ENCODE data around the gene WEE1.

WEE1 gene

GRCh38 chr11:9528573-9529333 lies 44.7 kb upstream of the WEE1 start:
- no peak overlapping the region for H3K27ac ChIP-seq
- TF ChIP-seq CTCF (IDR thresholded peaks at IDR 0.05; ENCODE audit: low read depth, low read length, missing control alignments) = no peak
- no peaks in the 10 kb centered on the region for H3K27me3 ChIP-seq (replicated peaks)
- H3K4me3 ChIP-seq (ENCODE audit: low read depth, low read length) = no peak overlapping the region
- in situ Hi-C loops (cut with HindIII; ENCODE audit: low pct_ligation_motif_present, low sequenced_read_pairs) = no loop called here
- no peak for DNase-seq
- H3K36me3 ChIP-seq (replicated peaks) = no peaks in the 10 kb centered on the region

- in situ Hi-C loops (cut with HindIII; ENCODE audit: low pct_ligation_motif_present, low sequenced_read_pairs) = no loop called here
- DNase-seq = no peak
- no peak overlapping the region for H3K4me3 ChIP-seq (ENCODE audit: low read depth, low read length)
- no peak overlapping the region for H3K27ac ChIP-seq
- H3K36me3 ChIP-seq (replicated peaks) = no peaks in the 10 kb centered on the region
- TF ChIP-seq CTCF (IDR thresholded peaks at IDR 0.05; ENCODE audit: low read depth, low read length, missing control alignments) = no peak
- no peaks in the 10 kb centered on the region for H3K27me3 ChIP-seq (replicated peaks)
Measured at GRCh38 chr11:9529334-9529650, 44.2 kb upstream of the WEE1 start.

GRCh38 chr11:9530020-9530621 lies 43.3 kb upstream of the WEE1 start:
- no peak for DNase-seq
- H3K36me3 ChIP-seq (replicated peaks) = no peaks in the 10 kb centered on the region
- in situ Hi-C loops (cut with HindIII; ENCODE audit: low pct_ligation_motif_present, low sequenced_read_pairs) = no loop called here
- no peak for TF ChIP-seq CTCF (IDR thresholded peaks at IDR 0.05; ENCODE audit: low read depth, low read length, missing control alignments)
- no peaks in the 10 kb centered on the region for H3K27me3 ChIP-seq (replicated peaks)
- H3K27ac ChIP-seq = no peak overlapping the region
- no peak overlapping the region for H3K4me3 ChIP-seq (ENCODE audit: low read depth, low read length)

- DNase-seq = no peak
- in situ Hi-C loops (cut with HindIII; ENCODE audit: low pct_ligation_motif_present, low sequenced_read_pairs) = no loop called here
- Histone ChIP-seq H3K36me3 (replicated peaks) (no peaks in the 10 kb centered on the region), H3K27me3 (replicated peaks) (no peaks in the 10 kb centered on the region), H3K4me3 (ENCODE audit: low read depth, low read length) (no peak overlapping the region), H3K27ac (no peak overlapping the region)
- TF ChIP-seq CTCF (IDR thresholded peaks at IDR 0.05; ENCODE audit: low read depth, low read length, missing control alignments) = no peak
Measured at GRCh38 chr11:9530901-9531625, 42.4 kb upstream of the WEE1 start.

- Histone ChIP-seq H3K27me3 (replicated peaks) (no peaks in the 10 kb centered on the region), H3K27ac (no peak overlapping the region), H3K4me3 (ENCODE audit: low read depth, low read length) (no peak overlapping the region), H3K36me3 (replicated peaks) (no peaks in the 10 kb centered on the region)
- no peak for TF ChIP-seq CTCF (IDR thresholded peaks at IDR 0.05; ENCODE audit: low read depth, low read length, missing control alignments)
- in situ Hi-C loops (cut with HindIII; ENCODE audit: low pct_ligation_motif_present, low sequenced_read_pairs) = no loop called here
- DNase-seq = no peak
Measured at GRCh38 chr11:9533058-9533457, 40.4 kb upstream of the WEE1 start.
